Fibroblast of lung (primary cell): Measurements from ENCODE around the gene LZTS3. TPM values are rescaled to one million over a fixed set of nuclear protein-coding genes. Genes with fewer than 3 reads are reported as not detected.
A peak's percentile ranks its signal among the peaks of the same experiment; 100 is the strongest.

ENCODE experiments used
- DNase-seq, 2 donors: peaks; one replicate each; pipeline versions ENCODE4 v3.0.0 to v3.0.0-alpha.2; 2010; ENCODE audit warnings: low read depth in 2 of 2
- H2AFZ ChIP-seq: 2 replicates; pipeline ENCODE4 v1.5.1; 2012; ENCODE audit warnings: low read length, control low read depth, inconsistent platforms
- H3K27ac ChIP-seq: 2 replicates; pipeline ENCODE4 v1.5.1; 2011; ENCODE audit warnings: low read length, control low read depth; ENCODE audit not compliant: insufficient read depth
- H3K27me3 ChIP-seq: 2 replicates; pipeline ENCODE4 v1.5.1; 2011; ENCODE audit warnings: mild to moderate bottlenecking, low read length; ENCODE audit not compliant: control insufficient read depth, insufficient read depth
- H3K36me3 ChIP-seq: 2 replicates; pipeline ENCODE4 v1.5.1; 2011; ENCODE audit warnings: low read length; ENCODE audit not compliant: control insufficient read depth, insufficient read depth
- H3K4me1 ChIP-seq: 2 replicates; pipeline ENCODE4 v1.5.1; 2011; ENCODE audit warnings: low read length; ENCODE audit not compliant: control insufficient read depth, insufficient read depth; ENCODE audit errors: extremely low read depth
- H3K4me2 ChIP-seq: 2 replicates; pipeline ENCODE4 v1.5.1; 2011; ENCODE audit warnings: low read length, control low read depth; ENCODE audit not compliant: insufficient read depth; ENCODE audit errors: extremely low read depth
- H3K4me3 ChIP-seq, 4 experiments: fragments of 200-600 bp in 1 of 4; sonication (generic) in 1 of 4; replicated peaks in 1 of 4; 2 replicates each; pipeline ENCODE4 v1.5.1; 2011 to 2016; ENCODE audit warnings: low read length in 4 of 4, low read depth in 3 of 4, mild to moderate bottlenecking in 3 of 4, control low read depth in 2 of 4, inconsistent platforms in 1 of 4, mixed read lengths in 1 of 4; ENCODE audit not compliant: insufficient read depth in 1 of 4; ENCODE audit errors: control extremely low read depth in 1 of 4
- H3K79me2 ChIP-seq: 2 replicates; pipeline ENCODE4 v1.5.1; 2012; ENCODE audit warnings: mild to moderate bottlenecking, low read length, inconsistent platforms; ENCODE audit not compliant: control insufficient read depth, insufficient read depth
- H3K9ac ChIP-seq: 2 replicates; pipeline ENCODE4 v1.5.1; 2011; ENCODE audit warnings: mild to moderate bottlenecking, low read length, control low read depth; ENCODE audit not compliant: insufficient read depth
- H3K9me3 ChIP-seq: 2 replicates; pipeline ENCODE4 v1.5.1; 2012; ENCODE audit warnings: low read depth, low read length; ENCODE audit not compliant: control insufficient read depth, insufficient read depth
- H4K20me1 ChIP-seq: 2 replicates; pipeline ENCODE4 v1.5.1; 2011; ENCODE audit warnings: low read length; ENCODE audit not compliant: control insufficient read depth, insufficient read depth; ENCODE audit errors: extremely low read depth
- EZH2 ChIP-seq: IDR thresholded peaks from 2 replicates; pipeline ENCODE4 v1.5.1; 2012; ENCODE audit warnings: low read length, control low read depth, mild to moderate bottlenecking; ENCODE audit errors: missing control alignments
- polyA plus RNA-seq, 2 donors: library from polyadenylated mRNA; depleted of rRNA in 1 of 2; stranded (reverse) in 1 of 2; unstranded in 1 of 2; fragments of >200 nt; gene quantifications; 2 replicates each; pipeline ENCODE4 v1.2.1, GENCODE V29; 2011 to 2012; ENCODE audit warnings: missing spikeins in 1 of 2
- total RNA-seq: library from RNA; depleted of rRNA; stranded (reverse); fragments of >200 nt; gene quantifications from 2 replicates; pipeline ENCODE4 v1.2.1, GENCODE V29; 2014
- TF ChIP-seq, protein P1 (sequence below), 2 donors: IDR thresholded peaks in 1 of 2; conservative IDR thresholded peaks in 1 of 2; 1 replicate in 1 of 2; 2 replicates in 1 of 2; pipeline ENCODE4 v1.5.1; 2011 to 2012; ENCODE audit warnings: low read length in 2 of 2, control low read depth in 1 of 2, inconsistent platforms in 1 of 2, low read depth in 1 of 2, mild to moderate bottlenecking in 1 of 2

Gene LZTS3
- total and polyA plus RNA-seq, 2 donors (not counting 1 experiment from before 2014, with no cell fraction given), result 2.6 to 6.1 TPM

DNA sequence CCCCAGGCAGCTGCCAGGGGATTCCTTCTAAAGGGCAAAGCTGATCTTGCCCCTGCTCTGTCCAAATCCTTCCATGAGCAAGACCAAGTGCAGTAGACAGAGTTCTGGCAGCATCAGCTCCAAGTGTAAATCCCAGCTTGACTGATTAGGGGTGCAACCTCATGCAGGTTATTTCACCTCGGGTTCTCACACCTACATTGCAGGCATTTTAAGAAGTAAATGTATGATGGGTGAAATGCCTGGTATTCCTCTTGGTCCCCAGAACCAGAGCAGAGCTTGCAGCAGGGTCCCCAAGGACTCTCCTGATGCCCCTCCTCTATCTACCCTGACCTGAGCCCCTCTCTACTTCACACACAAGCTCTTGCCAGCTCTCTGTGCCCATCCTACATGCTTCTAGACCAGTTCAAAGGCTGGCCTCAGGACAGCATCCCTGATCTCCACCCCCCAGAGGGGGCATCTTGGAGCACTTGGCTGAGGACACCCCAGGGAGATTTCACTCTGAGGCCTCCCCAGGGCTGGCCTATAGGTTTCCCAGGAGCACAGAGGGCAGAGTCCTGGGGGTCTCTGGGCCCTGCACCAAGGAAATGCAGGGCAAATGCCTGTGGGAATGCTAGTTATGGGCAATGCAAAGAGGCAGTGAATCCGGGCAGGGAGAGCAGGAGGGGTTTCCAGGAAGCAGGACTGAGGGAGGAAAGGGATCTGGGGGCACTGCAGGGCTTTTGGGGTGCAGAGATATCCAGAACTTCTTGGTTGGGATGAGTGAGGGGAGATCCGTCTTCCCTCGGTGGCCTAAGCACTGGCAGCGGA lies 1.0 kb downstream of the LZTS3 start:
- no peak overlapping the region for H2AFZ ChIP-seq
- H3K9ac ChIP-seq, result no peak overlapping the region

GRCh38 chr20:3171391-3172125 lies 1.8 kb downstream of the LZTS3 start:
- Histone ChIP-seq H3K9me3 (no peaks in the 10 kb centered on the region), H3K79me2 (no peaks in the 10 kb centered on the region), H3K27ac (no peak overlapping the region), H4K20me1 (no peaks in the 10 kb centered on the region), H3K4me3 (no peak overlapping the region), H3K36me3 (no peaks in the 10 kb centered on the region), H3K9ac (no peak overlapping the region), H3K27me3 (peaks cover 14% of the 10 kb centered on the region), H2AFZ (no peak overlapping the region), H3K4me2 (no peak overlapping the region), H3K4me1 (peaks cover 3% of the 10 kb centered on the region)
- TF ChIP-seq EZH2, result no peak
- TF ChIP-seq, protein P1, sequence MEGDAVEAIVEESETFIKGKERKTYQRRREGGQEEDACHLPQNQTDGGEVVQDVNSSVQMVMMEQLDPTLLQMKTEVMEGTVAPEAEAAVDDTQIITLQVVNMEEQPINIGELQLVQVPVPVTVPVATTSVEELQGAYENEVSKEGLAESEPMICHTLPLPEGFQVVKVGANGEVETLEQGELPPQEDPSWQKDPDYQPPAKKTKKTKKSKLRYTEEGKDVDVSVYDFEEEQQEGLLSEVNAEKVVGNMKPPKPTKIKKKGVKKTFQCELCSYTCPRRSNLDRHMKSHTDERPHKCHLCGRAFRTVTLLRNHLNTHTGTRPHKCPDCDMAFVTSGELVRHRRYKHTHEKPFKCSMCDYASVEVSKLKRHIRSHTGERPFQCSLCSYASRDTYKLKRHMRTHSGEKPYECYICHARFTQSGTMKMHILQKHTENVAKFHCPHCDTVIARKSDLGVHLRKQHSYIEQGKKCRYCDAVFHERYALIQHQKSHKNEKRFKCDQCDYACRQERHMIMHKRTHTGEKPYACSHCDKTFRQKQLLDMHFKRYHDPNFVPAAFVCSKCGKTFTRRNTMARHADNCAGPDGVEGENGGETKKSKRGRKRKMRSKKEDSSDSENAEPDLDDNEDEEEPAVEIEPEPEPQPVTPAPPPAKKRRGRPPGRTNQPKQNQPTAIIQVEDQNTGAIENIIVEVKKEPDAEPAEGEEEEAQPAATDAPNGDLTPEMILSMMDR (conservative IDR thresholded peaks at IDR 0.05 in 1 of 2, IDR thresholded peaks at IDR 0.05 in 1 of 2; ENCODE audit: low read depth in 1 of 2, low read length in 2 of 2), result no peak
- DNase-seq, result no peak

More for the DNA sequence above, 1.0 kb downstream of the LZTS3 start:
- H3K79me2 ChIP-seq, result no peaks in the 10 kb centered on the region
- peaks cover 14% of the 10 kb centered on the region for H3K27me3 ChIP-seq
- H3K27ac ChIP-seq, result no peak overlapping the region
- peak overlapping the region in 2 of 4 experiments; percentile 56 to 86 for H3K4me3 ChIP-seq
- no peaks in the 10 kb centered on the region for H4K20me1 ChIP-seq
- no peak for TF ChIP-seq EZH2
- TF ChIP-seq, protein P1 (conservative IDR thresholded peaks at IDR 0.05 in 1 of 2, IDR thresholded peaks at IDR 0.05 in 1 of 2; ENCODE audit: low read depth in 1 of 2, low read length in 2 of 2), result no peak
- H3K4me1 ChIP-seq, result peaks cover 3% of the 10 kb centered on the region
- no peak overlapping the region for H3K4me2 ChIP-seq
- no peaks in the 10 kb centered on the region for H3K36me3 ChIP-seq
- no peaks in the 10 kb centered on the region for H3K9me3 ChIP-seq
- DNase-seq, result no peak

DNA sequence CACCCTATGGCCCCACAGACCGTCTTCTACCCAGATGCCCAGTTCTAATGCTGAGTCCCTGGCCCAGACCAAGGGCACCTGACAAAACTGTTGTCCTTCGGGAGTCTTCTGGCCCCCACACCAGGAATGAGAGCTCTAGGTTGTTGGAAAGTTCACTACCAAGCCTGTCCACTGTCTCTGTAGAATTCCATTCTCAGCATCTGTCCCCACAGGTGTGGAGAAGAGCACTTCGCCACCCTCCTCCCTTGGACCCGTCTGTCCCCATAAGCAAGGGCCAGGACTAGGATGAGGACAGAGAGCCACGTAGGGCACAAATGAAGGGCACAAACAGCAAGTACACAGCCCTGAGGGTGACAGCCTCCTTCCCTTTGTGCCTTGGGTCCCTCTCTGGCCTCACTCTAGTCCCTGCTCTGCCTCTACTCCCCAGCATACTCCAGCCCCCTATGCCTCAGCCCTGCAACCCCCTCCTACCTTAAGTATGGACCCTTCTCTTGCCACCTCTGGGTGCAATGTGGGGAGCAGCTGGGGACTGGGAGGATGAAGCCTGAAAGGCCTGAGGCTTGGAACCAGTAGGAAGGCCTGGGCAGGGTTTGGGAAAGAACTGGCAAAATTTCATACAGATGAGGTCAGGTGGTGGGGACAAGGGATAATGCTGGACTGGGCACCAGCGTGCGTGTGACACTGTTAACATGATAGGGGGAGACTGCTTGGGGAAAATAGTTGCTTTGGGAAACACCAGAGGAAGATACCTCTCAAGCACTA lies 4.3 kb downstream of the LZTS3 start:
- H3K27me3 ChIP-seq, result peaks cover 14% of the 10 kb centered on the region
- no peaks in the 10 kb centered on the region for H3K79me2 ChIP-seq
- H3K27ac ChIP-seq, result no peak overlapping the region
- H3K4me2 ChIP-seq, result no peak overlapping the region
- TF ChIP-seq EZH2, result no peak
- TF ChIP-seq, protein P1 (conservative IDR thresholded peaks at IDR 0.05 in 1 of 2, IDR thresholded peaks at IDR 0.05 in 1 of 2; ENCODE audit: low read depth in 1 of 2, low read length in 2 of 2), result no peak
- H4K20me1 ChIP-seq, result no peaks in the 10 kb centered on the region
- no peaks in the 10 kb centered on the region for H3K36me3 ChIP-seq
- H3K9me3 ChIP-seq, result no peaks in the 10 kb centered on the region
- no peak overlapping the region for H3K9ac ChIP-seq
- no peak overlapping the region for H3K4me3 ChIP-seq
- H2AFZ ChIP-seq, result no peak overlapping the region
- no peaks in the 10 kb centered on the region for H3K4me1 ChIP-seq
- DNase-seq, result no peak
